SKM-1 (cell line): ENCODE results near the gene KCNH3.

Experiments used
- DNase-seq: peaks from one replicate; lab custom pipeline; 2025; ENCODE audit not compliant: unreplicated experiment; lab: John Stamatoyannopoulos, UW

Gene KCNH3

GRCh38 chr12:49558526-49558925 is 19.7 kb downstream of the KCNH3 start:
- no peak for DNase-seq

GRCh38 chr12:49559011-49559675 is 20.3 kb downstream of the KCNH3 start:
- DNase-seq = no peak

- no peak for DNase-seq
These were observed 21.9 kb downstream of the KCNH3 start for GRCh38 chr12:49560695-49561094.

GRCh38 chr12:49562233-49562632 is 23.4 kb downstream of the KCNH3 start:
- no peak for DNase-seq

- no peak for DNase-seq
These were observed 24.0 kb downstream of the KCNH3 start for GRCh38 chr12:49562831-49563230.

- DNase-seq = no peak
These were observed 25.3 kb downstream of the KCNH3 start for GRCh38 chr12:49563951-49564685.

- no peak for DNase-seq
These were observed 26.0 kb downstream of the KCNH3 start for GRCh38 chr12:49564686-49565405.

GRCh38 chr12:49565406-49566265 is 26.8 kb downstream of the KCNH3 start:
- no peak for DNase-seq

GRCh38 chr12:49566361-49566760 is 27.5 kb downstream of the KCNH3 start:
- DNase-seq = no peak

- DNase-seq = no peak
These were observed 28.4 kb downstream of the KCNH3 start for GRCh38 chr12:49567302-49567610.

- peak; percentile 65 for DNase-seq
These were observed 29.0 kb downstream of the KCNH3 start, which contains the start of gene MCRS1 for GRCh38 chr12:49567611-49568441. MCRS1 (minus strand) TSS chr12:49568142; CDS start chr12:49566731, 1,411 bp downstream.

GRCh38 chr12:49568442-49569162 is 29.8 kb downstream of the KCNH3 start:
- no peak for DNase-seq

GRCh38 chr12:49577589-49578315 is 38.9 kb downstream of the KCNH3 start:
- DNase-seq = no peak

GRCh38 chr12:49578471-49579112 is 39.8 kb downstream of the KCNH3 start:
- no peak for DNase-seq

GRCh38 chr12:49580572-49581535 is 42.0 kb downstream of the KCNH3 start:
- no peak for DNase-seq

- DNase-seq = no peak
These were observed 43.4 kb downstream of the KCNH3 start for GRCh38 chr12:49582201-49582600.

GRCh38 chr12:49582850-49583249 is 44.0 kb downstream of the KCNH3 start:
- no peak for DNase-seq
